CD4-positive, alpha-beta T cell treated with Interleukin-15 for 1 hour (primary cell): ENCODE measurements around the gene METRNL.

ENCODE experiments used
- DNase-seq: peaks from one replicate; pipeline ENCODE4 v3.0.0-alpha.2; 2020

Gene METRNL

GRCh38 chr17:83081684-83082201 lies 2.3 kb downstream of the METRNL start:
- DNase-seq, result peak; percentile 72

GRCh38 chr17:83082424-83082823 lies 3.0 kb downstream of the METRNL start:
- DNase-seq, result no peak

GRCh38 chr17:83082909-83083367 lies 3.5 kb downstream of the METRNL start:
- no peak for DNase-seq

- DNase-seq, result peak; percentile 75
Observed at GRCh38 chr17:83083368-83084201, 4.2 kb downstream of the METRNL start.

GRCh38 chr17:83084214-83084613 lies 4.8 kb downstream of the METRNL start:
- no peak for DNase-seq

GRCh38 chr17:83084621-83085056 lies 5.2 kb downstream of the METRNL start:
- DNase-seq, result no peak

- DNase-seq, result no peak
Observed at GRCh38 chr17:83085103-83085502, 5.7 kb downstream of the METRNL start.

GRCh38 chr17:83085526-83086198 lies 6.3 kb downstream of the METRNL start:
- no peak for DNase-seq

- DNase-seq, result no peak
Observed at GRCh38 chr17:83086199-83086880, 6.9 kb downstream of the METRNL start.

- DNase-seq, result no peak
Observed at GRCh38 chr17:83086907-83087787, 7.7 kb downstream of the METRNL start.

- no peak for DNase-seq
Observed at GRCh38 chr17:83087788-83088360, 8.5 kb downstream of the METRNL start.

- no peak for DNase-seq
Observed at GRCh38 chr17:83088451-83088850, 9.0 kb downstream of the METRNL start.

- DNase-seq, result no peak
Observed at GRCh38 chr17:83088909-83089308, 9.5 kb downstream of the METRNL start.

GRCh38 chr17:83089328-83090132 lies 10.1 kb downstream of the METRNL start:
- DNase-seq, result peak; percentile 71

GRCh38 chr17:83090444-83091256 lies 11.2 kb downstream of the METRNL start:
- no peak for DNase-seq

GRCh38 chr17:83091257-83092141 lies 12.1 kb downstream of the METRNL start:
- DNase-seq, result no peak

GRCh38 chr17:83092186-83092585 lies 12.8 kb downstream of the METRNL start:
- DNase-seq, result no peak

- DNase-seq, result no peak
Observed at GRCh38 chr17:83092931-83093330, 13.5 kb downstream of the METRNL start.

- DNase-seq, result no peak
Observed at GRCh38 chr17:83093506-83093905, 14.1 kb downstream of the METRNL start.
